Embryonic facial prominence (tissue), 1 donor: ENCODE measurements around the gene CAMTA1.

Experiments used
- DNase-seq: peaks from one replicate; pipeline ENCODE4 v3.0.0-alpha.2; 2016; ENCODE audit errors: extremely low spot score

Gene CAMTA1

GRCh38 chr1:7006996-7007871 lies 222.0 kb downstream of the CAMTA1 start:
- DNase-seq, result no peak

GRCh38 chr1:7007902-7008301 lies 222.6 kb downstream of the CAMTA1 start:
- DNase-seq, result no peak

GRCh38 chr1:7008331-7008730 lies 223.1 kb downstream of the CAMTA1 start:
- no peak for DNase-seq

GRCh38 chr1:7008975-7009740 lies 223.9 kb downstream of the CAMTA1 start:
- DNase-seq, result no peak

DNA sequence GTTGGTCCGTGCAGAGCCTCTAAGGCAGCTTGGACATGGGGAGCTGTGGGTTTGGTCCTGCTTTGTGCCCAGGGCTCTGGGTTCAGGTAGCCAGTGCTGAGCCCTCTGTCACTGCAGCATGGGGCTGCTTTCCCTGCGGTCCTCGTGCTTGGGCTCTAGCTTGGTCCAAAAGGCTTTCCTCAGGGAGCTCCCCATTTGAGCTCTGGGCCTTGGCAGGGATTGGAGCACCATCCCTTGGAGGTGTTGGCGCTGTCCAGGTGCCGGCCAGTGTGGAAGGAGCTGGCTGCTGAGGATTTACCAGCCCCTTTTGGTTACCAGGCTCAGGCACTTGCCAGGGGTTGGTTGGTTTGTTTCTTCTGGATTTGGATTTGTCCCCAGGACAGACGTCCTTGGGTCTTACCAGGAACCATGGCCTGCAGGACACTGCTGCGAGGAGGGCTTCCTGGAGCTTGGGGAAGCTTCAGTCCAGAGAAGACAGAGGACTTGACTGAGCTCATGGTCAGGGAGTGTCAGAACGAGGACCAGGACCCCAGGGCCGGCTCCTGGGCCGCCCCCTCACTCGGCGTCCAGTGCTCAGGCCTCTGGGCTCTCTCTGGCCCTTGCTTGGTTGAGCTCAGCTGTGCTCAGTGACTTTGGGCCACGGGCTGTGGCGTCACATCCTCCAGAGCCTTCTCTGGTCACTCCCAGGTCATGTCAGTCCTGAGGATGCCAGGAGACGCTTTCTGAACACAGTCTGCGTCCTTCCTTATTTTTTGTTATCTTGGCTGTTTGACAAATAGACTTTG lies 224.7 kb downstream of the CAMTA1 start:
- no peak for DNase-seq

DNA sequence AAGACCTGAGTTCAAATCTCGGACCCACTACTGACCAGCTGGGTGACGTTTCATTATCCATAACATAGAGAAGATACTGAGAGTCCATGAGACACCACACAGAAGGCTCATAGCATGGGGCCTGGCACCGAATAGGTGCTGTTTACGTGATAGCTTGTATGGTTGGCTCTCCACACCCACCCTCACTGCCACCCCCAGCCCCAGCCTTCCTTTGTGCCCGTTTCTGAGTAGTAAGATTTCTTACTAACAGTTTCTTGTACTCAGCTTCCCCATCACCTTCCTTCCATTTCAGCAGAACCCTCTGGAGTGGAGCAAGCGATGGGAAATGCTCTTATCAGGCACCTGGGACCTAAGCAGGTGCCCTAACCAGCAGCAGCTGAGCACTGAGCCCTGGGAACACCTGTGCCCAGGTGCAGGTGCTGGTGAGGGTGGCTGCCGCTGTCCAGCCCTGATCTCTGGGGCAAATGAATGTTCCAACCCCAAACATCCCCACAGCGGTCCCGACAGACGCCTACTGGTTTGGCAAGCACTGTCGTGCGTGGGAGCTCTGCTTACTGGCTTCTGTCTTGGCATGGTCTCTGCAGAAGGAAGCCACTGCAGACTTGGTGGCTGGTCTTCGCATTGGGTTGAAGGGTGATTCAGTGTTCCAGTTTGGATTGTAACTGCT lies 225.4 kb downstream of the CAMTA1 start:
- no peak for DNase-seq

- no peak for DNase-seq
Observed at GRCh38 chr1:7011826-7012225, 226.6 kb downstream of the CAMTA1 start.

- DNase-seq, result no peak
Observed at GRCh38 chr1:7012461-7012924, 227.2 kb downstream of the CAMTA1 start.

- no peak for DNase-seq
Observed at GRCh38 chr1:7013833-7014639, 228.8 kb downstream of the CAMTA1 start.

GRCh38 chr1:7014640-7014930 lies 229.3 kb downstream of the CAMTA1 start:
- no peak for DNase-seq

GRCh38 chr1:7015022-7015421 lies 229.8 kb downstream of the CAMTA1 start:
- no peak for DNase-seq

- DNase-seq, result no peak
Observed at GRCh38 chr1:7018351-7018750, 233.1 kb downstream of the CAMTA1 start.

GRCh38 chr1:7018826-7019225 lies 233.6 kb downstream of the CAMTA1 start:
- no peak for DNase-seq

DNA sequence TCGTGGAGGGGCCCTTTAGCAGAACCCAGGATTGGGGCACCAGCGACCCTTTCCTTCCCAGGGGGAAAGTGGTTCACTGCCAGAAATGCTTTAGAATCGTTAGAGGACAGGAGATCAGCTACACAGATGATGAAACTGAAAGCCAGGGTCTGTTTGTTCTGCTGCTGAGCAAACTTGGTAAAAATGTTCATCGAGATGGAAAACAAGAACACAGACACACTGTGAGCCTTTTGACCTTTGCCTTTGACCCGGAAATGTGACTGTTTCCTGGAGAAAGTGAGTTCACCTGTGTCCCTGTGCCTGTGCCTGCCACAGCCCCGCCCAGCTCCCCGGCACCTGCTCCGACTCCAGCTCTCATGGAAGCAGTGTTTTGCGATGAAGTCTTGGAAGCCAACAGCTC lies 234.3 kb downstream of the CAMTA1 start:
- DNase-seq, result no peak

DNA sequence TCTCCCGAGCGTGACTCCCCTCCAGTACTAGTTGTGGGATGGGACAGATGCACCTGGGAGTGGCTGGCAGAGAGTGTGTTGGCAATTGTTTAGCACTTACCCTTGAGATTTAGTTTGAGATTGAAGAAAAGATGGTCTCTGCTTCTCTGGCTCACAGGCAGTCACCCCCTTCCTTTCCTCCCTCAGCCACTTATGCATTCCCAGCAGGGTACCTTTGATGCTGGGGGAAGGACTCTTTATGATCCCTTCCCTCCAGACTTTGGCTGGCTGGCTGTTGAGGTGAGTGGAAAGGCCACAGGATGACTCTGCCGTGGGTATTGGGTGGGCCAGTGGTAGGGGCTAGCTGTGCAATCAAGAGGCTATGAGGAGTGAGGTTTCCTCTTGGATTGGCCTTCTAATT lies 236.8 kb downstream of the CAMTA1 start:
- no peak for DNase-seq

DNA sequence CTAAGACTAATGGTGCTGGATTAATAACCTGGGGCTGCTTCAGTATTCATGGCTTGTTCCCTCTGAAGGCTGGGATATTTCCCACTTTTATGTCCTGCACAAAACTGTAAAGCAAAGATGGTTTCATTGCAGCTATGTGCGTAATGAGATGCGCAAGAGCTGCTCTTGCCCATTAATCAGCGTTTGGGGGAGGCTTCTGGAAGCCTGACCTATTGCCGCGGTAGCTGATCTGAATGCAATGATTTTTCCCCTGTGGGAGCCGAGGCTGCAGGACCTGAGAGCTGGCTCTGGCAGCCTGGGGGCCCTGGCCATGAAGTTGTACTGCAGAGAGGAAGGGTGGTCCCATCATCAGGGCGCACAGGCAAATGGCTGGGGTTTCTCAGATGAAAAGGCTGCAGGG lies 239.8 kb downstream of the CAMTA1 start:
- no peak for DNase-seq

DNA sequence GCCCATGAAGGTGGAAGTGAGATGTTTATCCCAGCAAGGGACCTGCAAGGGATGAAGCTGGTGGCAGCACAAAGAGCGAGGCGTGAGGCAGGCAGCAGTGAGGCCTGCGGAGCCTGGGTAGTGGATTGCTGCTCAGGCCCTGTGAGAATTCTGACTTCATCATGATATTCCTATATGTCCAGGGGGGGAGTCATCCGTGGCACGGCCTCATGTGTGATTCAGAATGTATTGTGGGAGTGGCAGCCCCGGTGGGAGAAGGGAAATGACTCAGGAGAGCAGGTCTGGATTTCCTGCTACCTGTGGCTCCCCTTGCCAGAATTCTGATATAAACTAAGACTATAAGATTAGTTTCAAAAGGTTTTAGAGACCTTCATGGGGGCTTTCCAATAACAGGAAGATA lies 240.9 kb downstream of the CAMTA1 start:
- DNase-seq, result no peak

- no peak for DNase-seq
Observed at GRCh38 chr1:7032992-7033391, 247.7 kb downstream of the CAMTA1 start.

DNA sequence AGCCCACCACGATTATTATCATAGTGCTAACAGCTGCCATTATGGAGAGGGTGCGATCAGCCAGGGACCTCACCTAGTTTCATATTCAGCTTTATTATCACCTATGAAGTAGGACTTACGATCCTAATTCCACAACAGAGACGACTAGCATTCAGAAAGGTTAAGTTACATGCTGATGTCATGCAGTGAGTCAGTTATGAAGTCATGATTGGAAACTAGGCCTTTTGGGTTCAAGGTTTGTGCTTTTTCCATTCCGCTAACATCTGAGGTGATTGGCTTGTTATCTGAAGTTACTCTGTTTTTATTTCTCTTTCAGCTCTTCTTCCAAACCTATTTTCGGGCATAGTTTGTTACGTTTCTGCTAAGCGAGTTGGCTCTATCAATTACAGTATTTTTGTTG lies 251.1 kb downstream of the CAMTA1 start:
- no peak for DNase-seq

DNA sequence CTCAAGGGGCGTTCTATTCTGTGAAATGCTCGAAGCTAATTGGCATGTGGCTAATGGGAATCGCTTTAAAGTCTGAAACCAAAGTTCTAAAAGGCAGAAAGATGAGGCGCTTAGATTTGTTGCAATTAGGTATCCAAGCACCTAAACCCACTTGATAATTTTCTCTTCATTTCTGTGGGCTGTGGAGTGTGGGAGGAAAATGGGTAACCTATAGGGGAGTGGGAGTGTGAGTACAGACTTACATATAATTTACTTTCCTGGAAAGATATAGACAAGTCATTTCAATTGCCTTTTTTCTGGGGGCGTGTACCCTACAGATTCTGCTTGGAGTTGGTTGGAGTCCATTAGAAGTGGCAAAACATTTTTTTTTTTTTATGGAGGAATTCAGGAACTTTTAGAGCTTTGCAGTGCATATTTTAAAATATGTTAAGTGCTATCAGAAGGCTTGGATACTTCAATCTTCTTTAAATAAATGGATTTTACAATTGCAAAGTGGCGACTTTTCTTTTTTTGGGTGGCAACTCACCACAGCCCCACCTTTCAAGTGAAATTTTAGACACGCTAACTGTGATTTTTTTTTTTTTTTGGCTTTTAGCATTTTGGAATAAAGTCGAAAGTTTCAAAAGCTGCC lies 254.5 kb downstream of the CAMTA1 start:
- DNase-seq, result no peak
